Fibroblast of villous mesenchyme (primary cell): ENCODE data around the gene TCTN1. TPM values are rescaled to one million over a fixed set of nuclear protein-coding genes. Genes with fewer than 3 reads are reported as not detected.
"Not testable (repeated sequence)": the region's sequence is repeated elsewhere in the genome, so short reads cannot be mapped to it uniquely, and the experiment has no call there.

Source experiments
- DNase-seq: peaks from one replicate; pipeline ENCODE4 v3.0.0-alpha.2; 2010; ENCODE audit warnings: low read depth
- H3K4me3 ChIP-seq: 2 replicates; pipeline ENCODE4 v1.5.1; 2011; ENCODE audit warnings: low read depth, mild to moderate bottlenecking, low read length
- CTCF ChIP-seq: IDR thresholded peaks from 2 replicates; pipeline ENCODE4 v1.5.1; 2012; ENCODE audit warnings: low read depth, mild to moderate bottlenecking, low read length; ENCODE audit not compliant: insufficient read depth
- total RNA-seq: library from RNA; depleted of rRNA; stranded (reverse); fragments of >200 nt; gene quantifications from 2 replicates; pipeline ENCODE4 v1.2.3, GENCODE V29; 2012

Gene TCTN1
- total RNA-seq, 1 donor: 28.9 TPM

GRCh38 chr12:110600254-110600653, 13.7 kb upstream of the TCTN1 start:
- peak; percentile 45 for TF ChIP-seq CTCF
- DNase-seq: peak; percentile 82
- no peak overlapping the region for H3K4me3 ChIP-seq

GRCh38 chr12:110602085-110602814, 11.7 kb upstream of the TCTN1 start:
- DNase-seq: peak; percentile 60

GRCh38 chr12:110606253-110606611, 7.7 kb upstream of the TCTN1 start:
- no peak for DNase-seq
- no peak for TF ChIP-seq CTCF
- no peak overlapping the region for H3K4me3 ChIP-seq

More at GRCh38 chr12:110602085-110602814, 11.7 kb upstream of the TCTN1 start:
- H3K4me3 ChIP-seq: not testable (repeated sequence)
- TF ChIP-seq CTCF: peak; percentile 68

GRCh38 chr12:110613071-110613770, 708 bp upstream of the TCTN1 start:
- no peak for TF ChIP-seq CTCF
- H3K4me3 ChIP-seq: peak overlapping the region; percentile 80
- DNase-seq: no peak

GRCh38 chr12:110615171-110615570, 1.2 kb downstream of the TCTN1 start:
- DNase-seq: no peak
- no peak overlapping the region for H3K4me3 ChIP-seq
- no peak for TF ChIP-seq CTCF

- DNase-seq: no peak
- H3K4me3 ChIP-seq: no peak overlapping the region
- no peak for TF ChIP-seq CTCF
Observed at GRCh38 chr12:110616471-110617115, 2.7 kb downstream of the TCTN1 start.
